HAP-1 (cell line): ENCODE data around the gene BTN2A1.
"Not testable (repeated sequence)": the region's sequence is repeated elsewhere in the genome, so short reads cannot be mapped to it uniquely, and the experiment has no call there.

Source experiments
- DNase-seq, 2 experiments: peaks; one replicate each; pipeline ENCODE4 v3.0.0-alpha.2; 2016 to 2020; ENCODE audit warnings: low spot score in 2 of 2
- H3K27me3 ChIP-seq: fragments of 250-450 bp; sonication (Bioruptor Pico); 2 replicates; pipeline ENCODE4 v1.5.1; 2020; ENCODE audit warnings: low read depth, mild to moderate bottlenecking, moderate library complexity
- H3K36me3 ChIP-seq: fragments of 250-450 bp; sonication (Bioruptor Pico); replicated peaks from 2 replicates; pipeline ENCODE4 v1.5.1; 2020; ENCODE audit warnings: mild to moderate bottlenecking
- H3K4me1 ChIP-seq: fragments of 250-450 bp; sonication (Bioruptor Pico); 2 replicates; pipeline ENCODE4 v1.5.1; 2020; ENCODE audit warnings: mild to moderate bottlenecking
- H3K4me3 ChIP-seq: fragments of 250-450 bp; sonication (Bioruptor Pico); 2 replicates; pipeline ENCODE4 v1.5.1; 2020; ENCODE audit warnings: mild to moderate bottlenecking, moderate library complexity
- H3K9me3 ChIP-seq: fragments of 250-450 bp; sonication (Bioruptor Pico); 2 replicates; pipeline ENCODE4 v1.5.1; 2020; ENCODE audit warnings: mild to moderate bottlenecking, moderate library complexity
- in situ Hi-C: fragments of 300-500 bp; cut with MboI; formaldehyde crosslinking; loops from 3 replicates; pipeline ENCODE4 v1.14.3; 2020; ENCODE audit warnings: low sequenced_read_pairs, inconsistent platforms, mixed read lengths

The BTN2A1 gene

DNA sequence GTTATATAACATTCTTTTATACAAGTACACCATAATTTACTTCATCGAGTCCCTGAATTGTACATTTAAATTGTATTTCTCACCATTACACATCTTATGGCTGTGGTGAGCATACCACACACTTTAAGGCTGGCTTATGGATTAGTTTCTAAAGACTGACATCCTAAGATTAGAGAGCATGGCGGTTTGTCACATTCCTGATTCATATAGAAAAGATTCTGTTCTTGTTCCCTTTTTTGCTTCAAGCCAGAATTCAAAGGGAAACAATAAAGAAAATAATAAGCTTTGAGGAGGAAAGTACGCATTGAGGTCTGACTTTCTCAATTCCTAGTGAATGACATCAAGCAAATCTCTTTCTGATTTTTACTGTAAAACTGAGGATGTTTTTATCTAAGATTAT, 44.9 kb downstream of the BTN2A1 start:
- Histone ChIP-seq H3K9me3 (no peaks in the 10 kb centered on the region), H3K27me3 (no peaks in the 10 kb centered on the region), H3K4me3 (no peak overlapping the region), H3K36me3 (no peaks in the 10 kb centered on the region), H3K4me1 (no peaks in the 10 kb centered on the region)
- in situ Hi-C loops = no loop called here
- DNase-seq = no peak

DNA sequence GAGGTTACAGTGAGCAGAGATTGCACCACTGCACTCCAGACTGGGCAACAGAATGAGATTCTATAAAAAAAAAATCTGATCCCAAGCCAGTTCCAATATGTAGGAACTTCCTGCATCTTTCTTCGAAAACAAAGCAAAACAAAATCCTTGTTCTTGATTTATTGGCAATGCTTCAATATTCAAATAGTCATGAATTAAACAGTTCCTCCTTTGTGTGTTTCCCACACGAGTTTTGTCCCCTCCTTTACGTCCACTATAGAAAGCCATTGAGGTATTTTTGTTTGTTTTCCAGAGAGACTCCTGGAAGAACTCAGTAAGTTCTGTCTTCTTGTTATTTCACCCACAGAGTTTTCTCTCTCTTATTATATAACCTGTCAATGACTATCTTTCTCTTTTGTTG, 49.9 kb downstream of the BTN2A1 start:
- Histone ChIP-seq H3K4me3 (no peak overlapping the region), H3K9me3 (no peaks in the 10 kb centered on the region), H3K27me3 (no peaks in the 10 kb centered on the region), H3K4me1 (no peaks in the 10 kb centered on the region), H3K36me3 (no peaks in the 10 kb centered on the region)
- in situ Hi-C loops = no loop called here
- no peak for DNase-seq

DNA sequence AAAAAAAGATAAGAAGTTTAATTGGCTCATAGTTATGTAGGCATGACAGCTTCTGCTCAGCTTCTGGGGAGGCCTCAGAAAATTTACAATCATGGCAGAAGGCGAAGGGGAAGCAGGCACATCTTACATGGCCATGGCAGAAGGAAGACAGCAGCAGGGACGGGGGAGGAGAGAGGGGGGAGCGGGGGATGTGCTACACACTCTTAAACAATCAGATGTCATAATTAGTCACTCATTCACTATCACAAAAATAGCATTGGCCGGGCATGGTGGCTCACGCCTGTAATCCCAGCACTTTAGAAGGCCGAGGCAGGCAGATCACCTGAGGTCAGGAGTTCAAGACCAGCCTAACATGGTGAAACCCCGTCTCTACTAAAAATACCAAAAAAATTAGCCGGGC, 53.3 kb downstream of the BTN2A1 start:
- H3K4me3 ChIP-seq, H3K36me3 ChIP-seq, DNase-seq, in situ Hi-C loops, H3K4me1 ChIP-seq, H3K27me3 ChIP-seq, H3K9me3 ChIP-seq: not testable (repeated sequence)

DNA sequence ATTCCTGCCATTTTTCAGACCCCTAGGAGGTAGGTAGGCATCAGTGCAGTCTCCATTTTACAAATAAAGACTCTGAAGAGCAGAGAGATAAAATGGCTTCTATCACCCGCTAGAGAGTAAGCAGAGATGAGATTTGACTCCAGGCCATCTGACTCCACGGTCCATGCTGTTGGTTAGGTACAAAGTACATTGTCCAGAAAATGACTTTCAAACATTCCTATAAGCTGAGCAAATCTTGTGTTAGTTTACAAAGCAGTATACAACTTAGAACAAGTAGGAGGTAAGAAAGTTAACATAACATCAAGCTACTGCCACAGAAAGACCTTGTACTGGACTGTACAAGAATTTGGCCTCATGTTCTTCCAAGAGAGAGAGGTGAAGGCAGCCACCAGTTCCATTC, 57.2 kb downstream of the BTN2A1 start:
- no peak for DNase-seq
- in situ Hi-C loops = no loop called here

DNA sequence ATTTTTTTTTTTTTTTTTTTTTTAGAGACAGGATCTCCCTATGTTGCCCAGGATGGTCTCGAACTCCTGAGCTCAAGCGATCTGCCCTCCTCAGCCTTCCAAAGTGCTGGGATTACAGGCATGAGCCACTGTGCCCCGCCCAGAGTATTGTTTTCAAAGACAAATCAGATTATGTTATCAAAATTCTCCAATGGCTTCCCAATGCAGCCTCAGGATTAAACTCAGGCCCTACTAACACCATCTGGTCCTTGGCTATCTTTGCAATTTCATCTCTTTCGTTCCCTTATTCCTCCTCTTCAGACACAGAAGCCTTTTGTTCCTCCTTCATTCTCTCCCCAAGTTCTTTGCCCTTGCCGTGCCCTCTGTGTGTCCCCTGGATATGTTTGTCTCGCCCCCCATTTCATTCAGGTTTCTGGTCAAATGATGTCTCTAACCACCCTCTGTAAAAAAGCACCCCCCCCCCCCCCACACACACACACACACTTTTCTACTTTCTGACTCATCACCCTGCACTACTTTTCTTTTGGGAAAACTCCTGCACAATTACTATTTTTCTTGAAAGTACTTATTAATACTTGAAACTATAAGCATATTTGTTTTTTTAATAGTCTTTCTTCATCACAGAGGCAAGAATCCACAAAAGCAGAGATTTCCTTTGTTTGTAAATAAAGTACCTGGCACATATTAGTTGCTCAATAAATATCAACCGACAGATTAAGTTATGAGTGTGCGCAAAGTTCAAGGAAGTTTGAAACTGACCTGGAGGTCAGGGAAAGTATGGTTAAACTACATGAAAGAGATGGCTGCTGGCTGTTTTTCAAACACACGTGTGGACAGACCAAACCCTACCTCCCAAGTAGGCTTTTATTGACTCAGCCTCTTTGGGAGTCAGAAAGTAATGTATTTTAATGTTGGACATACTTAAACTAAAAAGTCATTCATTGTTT, 59.0 kb downstream of the BTN2A1 start:
- DNase-seq = no peak
- Histone ChIP-seq H3K4me1 (peaks cover 14% of the 10 kb centered on the region), H3K9me3 (no peaks in the 10 kb centered on the region), H3K36me3 (no peaks in the 10 kb centered on the region), H3K4me3 (no peak overlapping the region), H3K27me3 (no peaks in the 10 kb centered on the region)
- in situ Hi-C loops = no loop called here

More for the DNA sequence above, 57.2 kb downstream of the BTN2A1 start:
- H3K36me3 ChIP-seq = no peaks in the 10 kb centered on the region
- no peaks in the 10 kb centered on the region for H3K9me3 ChIP-seq
- H3K4me1 ChIP-seq = peaks cover 8% of the 10 kb centered on the region
- no peaks in the 10 kb centered on the region for H3K27me3 ChIP-seq
- no peak overlapping the region for H3K4me3 ChIP-seq
